Loucy (cell line): Measurements from ENCODE around the gene NAPSA.

Experiments
- H2AFZ ChIP-seq: fragments of 200-600 bp; sonication (generic); 2 replicates; pipeline ENCODE4 v1.6.0; 2016; ENCODE audit warnings: antibody characterized with exemption, mild to moderate bottlenecking, low read length, moderate library complexity
- H3F3A ChIP-seq: fragments of 200-600 bp; 2 replicates; pipeline ENCODE4 v1.6.0; 2016; ENCODE audit warnings: antibody characterized with exemption, low read depth, mild to moderate bottlenecking
- H3K27me3 ChIP-seq: fragments of 200-600 bp; sonication (generic); 2 replicates; pipeline ENCODE4 v1.6.1; 2014; ENCODE audit warnings: low read length, mild to moderate bottlenecking; ENCODE audit not compliant: insufficient read depth, poor library complexity, severe bottlenecking
- H3K36me3 ChIP-seq: fragments of 200-600 bp; sonication (generic); 2 replicates; pipeline ENCODE4 v1.6.1; 2016; ENCODE audit warnings: low read length; ENCODE audit not compliant: insufficient read depth
- H3K4me1 ChIP-seq: fragments of 200-600 bp; sonication (generic); 2 replicates; pipeline ENCODE4 v1.5.1; 2014; ENCODE audit warnings: low read length, mild to moderate bottlenecking; ENCODE audit not compliant: insufficient read depth, poor library complexity, severe bottlenecking
- H3K4me2 ChIP-seq: fragments of 200-600 bp; sonication (generic); 2 replicates; pipeline ENCODE4 v1.6.0; 2014; ENCODE audit warnings: antibody characterized with exemption, low read length, low read depth, mild to moderate bottlenecking; ENCODE audit not compliant: poor library complexity, severe bottlenecking
- H3K4me3 ChIP-seq: fragments of 200-600 bp; sonication (generic); 2 replicates; pipeline ENCODE4 v1.5.1; 2014; ENCODE audit warnings: low read length, mild to moderate bottlenecking, mixed read lengths; ENCODE audit not compliant: poor library complexity, severe bottlenecking
- H3K79me2 ChIP-seq: fragments of 200-600 bp; sonication (generic); 2 replicates; pipeline ENCODE4 v1.6.1; 2014; ENCODE audit warnings: low read length; ENCODE audit not compliant: insufficient read depth
- H3K9ac ChIP-seq: fragments of 200-600 bp; sonication (generic); 2 replicates; pipeline ENCODE4 v1.6.0; 2014; ENCODE audit warnings: mild to moderate bottlenecking, low read depth, low read length, moderate library complexity; ENCODE audit not compliant: poor library complexity, severe bottlenecking
- H3K9me2 ChIP-seq: fragments of 200-600 bp; sonication (generic); replicated peaks from 2 replicates; pipeline ENCODE4 v1.6.1; 2016; ENCODE audit warnings: low read depth, low read length, mixed read lengths
- H3K9me3 ChIP-seq: fragments of 200-600 bp; sonication (generic); 2 replicates; pipeline ENCODE4 v1.6.1; 2014; ENCODE audit warnings: mild to moderate bottlenecking, antibody characterized with exemption, low read length, low read depth; ENCODE audit not compliant: insufficient read depth
- H4K20me1 ChIP-seq: fragments of 200-600 bp; sonication (generic); 2 replicates; pipeline ENCODE4 v1.6.0; 2014; ENCODE audit warnings: antibody characterized with exemption, low read length, mild to moderate bottlenecking; ENCODE audit not compliant: insufficient read depth, poor library complexity, severe bottlenecking
- CTCF ChIP-seq: fragments of 200-600 bp; sonication (generic); conservative IDR thresholded peaks from 2 replicates; pipeline ENCODE4 v1.5.1; 2014; ENCODE audit warnings: mild to moderate bottlenecking, antibody characterized with exemption, low read length
- EZH2phosphoT487 ChIP-seq: fragments of 200-600 bp; IDR thresholded peaks from 2 replicates; pipeline ENCODE4 v1.6.1; 2018; ENCODE audit warnings: antibody characterized with exemption, mild to moderate bottlenecking, moderate library complexity, borderline replicate concordance

The NAPSA gene

GRCh38 chr19:50313812-50314536, 51.5 kb downstream of the NAPSA start:
- TF ChIP-seq EZH2phosphoT487 (no peak), CTCF (no peak)
- H2AFZ ChIP-seq: no peak overlapping the region
- no peak overlapping the region for H3K9ac ChIP-seq

GRCh38 chr19:50312967-50313811, 52.2 kb downstream of the NAPSA start:
- Histone ChIP-seq H3K9me2 (no peaks in the 10 kb centered on the region), H3F3A (no peaks in the 10 kb centered on the region), H4K20me1 (no peaks in the 10 kb centered on the region), H3K4me1 (no peaks in the 10 kb centered on the region), H3K9ac (no peak overlapping the region), H2AFZ (no peak overlapping the region), H3K36me3 (no peaks in the 10 kb centered on the region), H3K27me3 (no peaks in the 10 kb centered on the region), H3K79me2 (no peaks in the 10 kb centered on the region), H3K9me3 (peaks cover 6% of the 10 kb centered on the region; the same call in 1 of the 2 replicates), H3K4me3 (no peak overlapping the region), H3K4me2 (no peak overlapping the region)
- TF ChIP-seq EZH2phosphoT487 (no peak), CTCF (no peak)

More at GRCh38 chr19:50313812-50314536, 51.5 kb downstream of the NAPSA start:
- no peaks in the 10 kb centered on the region for H4K20me1 ChIP-seq
- peaks cover 6% of the 10 kb centered on the region; the same call in 1 of the 2 replicates for H3K9me3 ChIP-seq
- H3K27me3 ChIP-seq: no peaks in the 10 kb centered on the region
- H3K36me3 ChIP-seq: no peaks in the 10 kb centered on the region
- no peak overlapping the region for H3K4me2 ChIP-seq
- no peak overlapping the region for H3K4me3 ChIP-seq
- no peaks in the 10 kb centered on the region for H3K4me1 ChIP-seq
- no peaks in the 10 kb centered on the region for H3K9me2 ChIP-seq
- H3K79me2 ChIP-seq: no peaks in the 10 kb centered on the region
- H3F3A ChIP-seq: no peaks in the 10 kb centered on the region

- H3K79me2 ChIP-seq: no peaks in the 10 kb centered on the region
- H3K4me3 ChIP-seq: no peak overlapping the region
- TF ChIP-seq EZH2phosphoT487 (no peak), CTCF (no peak)
- no peaks in the 10 kb centered on the region for H3K27me3 ChIP-seq
- no peaks in the 10 kb centered on the region for H3K36me3 ChIP-seq
- H3K4me1 ChIP-seq: no peaks in the 10 kb centered on the region
- no peak overlapping the region for H3K4me2 ChIP-seq
- no peaks in the 10 kb centered on the region for H3K9me2 ChIP-seq
- H4K20me1 ChIP-seq: no peaks in the 10 kb centered on the region
- no peak overlapping the region for H2AFZ ChIP-seq
- peaks cover 6% of the 10 kb centered on the region; the same call in 1 of the 2 replicates for H3K9me3 ChIP-seq
- H3F3A ChIP-seq: no peaks in the 10 kb centered on the region
- no peak overlapping the region for H3K9ac ChIP-seq
These were observed 53.5 kb downstream of the NAPSA start for GRCh38 chr19:50311723-50312635.
